ENCODE measurements around the gene KRTAP16-1. TPM values are rescaled to one million over a fixed set of nuclear protein-coding genes. Genes with fewer than 3 reads are reported as not detected.

Gene KRTAP16-1
- total and polyA plus RNA-seq, 7 experiments from 2014 or later = 0.19 to 0.49 (median 0.27) TPM; not detected in 3

- ChIA-PET POLR2A (interaction anchor here (0.6 kb wide), 1 partner anchor 32 kb away, joined by 3 read pairs; no protein-coding TSS in a partner anchor), CTCF (interaction anchor here (1.2 kb wide), 1 partner anchor 11 kb away, joined by 3 read pairs; no protein-coding TSS in a partner anchor)
- DNase-seq = no peak
- no peak overlapping the region for H3K27ac ChIP-seq (ENCODE audit: low read depth, low read length)
- Mint-ChIP-seq H3K27me3 (peaks cover 0 to 12% (median 0%) of the 10 kb centered on the region in 5 donors), H3K9me3 (peaks cover 0 to 10% (median 0%) of the 10 kb centered on the region in 11 donors), H3K27ac (peak overlapping the region in 8 of 9 donors; percentile 87 to 100 (median 98)), H3K4me1 (peaks cover 28 to 70% (median 61%) of the 10 kb centered on the region in 7 donors), H3K4me3 (peak overlapping the region in 5 of 10 donors; percentile 27 to 89 (median 61)), H3K36me3 (peaks cover 0 to 10% (median 4%) of the 10 kb centered on the region in 5 donors)
- no peaks in the 10 kb centered on the region for H3K9me3 ChIP-seq (ENCODE audit: control insufficient read depth in 2 of 3, low read length in 3 of 3)
- H3K36me3 ChIP-seq (ENCODE audit: control insufficient read depth in 2 of 3, insufficient read depth in 3 of 3, low read length in 3 of 3) = no peaks in the 10 kb centered on the region
- ATAC-seq = no peak
- no peak overlapping the region for H3K4me3 ChIP-seq (ENCODE audit: low read length)
- H3K27me3 ChIP-seq (ENCODE audit: control insufficient read depth in 2 of 2, insufficient read depth in 2 of 2, low read length in 2 of 2) = no peaks in the 10 kb centered on the region
- peaks cover 41 to 49% of the 10 kb centered on the region in 2 donors for H3K4me1 ChIP-seq (ENCODE audit: control insufficient read depth in 2 of 2, insufficient read depth in 2 of 2, low read length in 2 of 2)
- intact Hi-C loops (cut with micrococcal nuclease) = no loop called here
Observed at GRCh38 chr17:41311111-41311510, 2.0 kb upstream of the KRTAP16-1 start.

- DNase-seq = peak in 8 of 9 donors; percentile 56 to 94 (median 92)
- no peaks in the 10 kb centered on the region for H3K27me3 ChIP-seq (ENCODE audit: control insufficient read depth in 2 of 2, insufficient read depth in 2 of 2, low read length in 2 of 2)
- H3K9me3 ChIP-seq (ENCODE audit: control insufficient read depth in 2 of 3, low read length in 3 of 3) = no peaks in the 10 kb centered on the region
- POLR2A ChIA-PET = interaction anchor here (0.6 to 3.2 kb wide), 18 partner anchors 8 to 757 kb away, joined by 3 to 36 read pairs (median 4); partner anchors contain the start of gene KRTAP4-12
- H3K9me3 Mint-ChIP-seq = peaks cover 0 to 10% (median 0%) of the 10 kb centered on the region in 11 donors
- ATAC-seq = peak; percentile 91
- CTCF ChIA-PET = interaction anchor here (0.7 to 3.0 kb wide), 12 partner anchors 14 to 769 kb away, joined by 3 to 39 read pairs (median 4); no protein-coding TSS in a partner anchor
- intact Hi-C loops (cut with micrococcal nuclease) = loop anchor here in 1 of 2 donors (1.0 to 5.0 kb wide), 4 partner anchors 14 to 188 kb away; no protein-coding TSS in a partner anchor
- H3K4me1 ChIP-seq (ENCODE audit: control insufficient read depth in 2 of 2, insufficient read depth in 2 of 2, low read length in 2 of 2) = peaks cover 41 to 49% of the 10 kb centered on the region in 2 donors
- peak overlapping the region; percentile 65 to 89 (median 78) for H3K4me3 Mint-ChIP-seq
- peaks cover 0 to 14% (median 9%) of the 10 kb centered on the region in 5 donors for H3K36me3 Mint-ChIP-seq
- peaks cover 0 to 8% (median 0%) of the 10 kb centered on the region in 5 donors for H3K27me3 Mint-ChIP-seq
- H3K27ac ChIP-seq (ENCODE audit: low read depth, low read length) = peak overlapping the region; percentile 75
- peak overlapping the region; percentile 82 to 100 (median 98) for H3K27ac Mint-ChIP-seq
- peaks cover 28 to 80% (median 70%) of the 10 kb centered on the region in 7 donors for H3K4me1 Mint-ChIP-seq
- H3K36me3 ChIP-seq (ENCODE audit: control insufficient read depth in 2 of 3, insufficient read depth in 3 of 3, low read length in 3 of 3) = no peaks in the 10 kb centered on the region
- peak overlapping the region; percentile 24 for H3K4me3 ChIP-seq (ENCODE audit: low read length)
Observed at GRCh38 chr17:41308251-41308917, 725 bp downstream of the KRTAP16-1 start.

GRCh38 chr17:41307647-41308046 is 1.5 kb downstream of the KRTAP16-1 start:
- H3K36me3 ChIP-seq (ENCODE audit: control insufficient read depth in 2 of 3, insufficient read depth in 3 of 3, low read length in 3 of 3) = no peaks in the 10 kb centered on the region
- POLR2A ChIA-PET = interaction anchor here (0.5 to 3.2 kb wide), 11 partner anchors 8 to 756 kb away, joined by 3 to 36 read pairs (median 3); partner anchors contain the start of genes EIF1 and SMARCE1
- Mint-ChIP-seq H3K27ac (peak overlapping the region; percentile 82 to 100 (median 98)), H3K36me3 (peaks cover 0 to 14% (median 9%) of the 10 kb centered on the region in 5 donors), H3K4me3 (peak overlapping the region; percentile 65 to 89 (median 78)), H3K27me3 (peaks cover 0 to 8% (median 0%) of the 10 kb centered on the region in 5 donors), H3K9me3 (peaks cover 0 to 10% (median 0%) of the 10 kb centered on the region in 11 donors), H3K4me1 (peaks cover 28 to 78% (median 70%) of the 10 kb centered on the region in 7 donors)
- ATAC-seq (no peak), DNase-seq (no peak)
- peak overlapping the region; percentile 13 for H3K4me3 ChIP-seq (ENCODE audit: low read length)
- intact Hi-C loops (cut with micrococcal nuclease) = loop anchor here in 1 of 2 donors (1.0 to 5.0 kb wide), 4 partner anchors 15 to 187 kb away; no protein-coding TSS in a partner anchor
- H3K27ac ChIP-seq (ENCODE audit: low read depth, low read length) = peak overlapping the region; percentile 75
- H3K9me3 ChIP-seq (ENCODE audit: control insufficient read depth in 2 of 3, low read length in 3 of 3) = no peaks in the 10 kb centered on the region
- CTCF ChIA-PET = interaction anchor here (1.6 to 3.0 kb wide), 5 partner anchors 14 to 400 kb away, joined by 4 to 39 read pairs (median 7); no protein-coding TSS in a partner anchor
- peaks cover 41 to 49% of the 10 kb centered on the region in 2 donors for H3K4me1 ChIP-seq (ENCODE audit: control insufficient read depth in 2 of 2, insufficient read depth in 2 of 2, low read length in 2 of 2)
- H3K27me3 ChIP-seq (ENCODE audit: control insufficient read depth in 2 of 2, insufficient read depth in 2 of 2, low read length in 2 of 2) = no peaks in the 10 kb centered on the region

- Mint-ChIP-seq H3K9me3 (peaks cover 0 to 22% (median 7%) of the 10 kb centered on the region in 11 donors), H3K27ac (peak overlapping the region in 3 of 9 donors; percentile 36 to 53 (median 46)), H3K4me3 (no peak overlapping the region), H3K4me1 (peaks cover 15 to 55% (median 47%) of the 10 kb centered on the region in 7 donors), H3K27me3 (peaks cover 0 to 2% (median 0%) of the 10 kb centered on the region in 5 donors), H3K36me3 (peaks cover 0 to 14% (median 10%) of the 10 kb centered on the region in 5 donors)
- Histone ChIP-seq H3K4me1 (ENCODE audit: control insufficient read depth in 2 of 2, insufficient read depth in 2 of 2, low read length in 2 of 2) (peaks cover 23 to 26% of the 10 kb centered on the region in 2 donors), H3K36me3 (ENCODE audit: control insufficient read depth in 2 of 3, insufficient read depth in 3 of 3, low read length in 3 of 3) (no peaks in the 10 kb centered on the region), H3K4me3 (ENCODE audit: low read length) (no peak overlapping the region), H3K27ac (ENCODE audit: low read depth, low read length) (no peak overlapping the region), H3K9me3 (ENCODE audit: control insufficient read depth in 2 of 3, low read length in 3 of 3) (no peaks in the 10 kb centered on the region), H3K27me3 (ENCODE audit: control insufficient read depth in 2 of 2, insufficient read depth in 2 of 2, low read length in 2 of 2) (no peaks in the 10 kb centered on the region)
- ChIA-PET POLR2A (no interaction called here), CTCF (no interaction called here)
- intact Hi-C loops (cut with micrococcal nuclease) = no loop called here
- no peak for DNase-seq
- no peak for ATAC-seq
Observed at GRCh38 chr17:41304091-41304490, 5.0 kb downstream of the KRTAP16-1 start.

- peak overlapping the region in 1 of 9 donors; percentile 7 for H3K27ac Mint-ChIP-seq
- ChIA-PET CTCF (no interaction called here), POLR2A (no interaction called here)
- peaks cover 4 to 44% (median 36%) of the 10 kb centered on the region in 7 donors for H3K4me1 Mint-ChIP-seq
- H3K36me3 Mint-ChIP-seq = peaks cover 0 to 14% (median 10%) of the 10 kb centered on the region in 5 donors
- intact Hi-C loops (cut with micrococcal nuclease) = no loop called here
- no peaks in the 10 kb centered on the region for H3K9me3 ChIP-seq (ENCODE audit: control insufficient read depth in 2 of 3, low read length in 3 of 3)
- H3K36me3 ChIP-seq (ENCODE audit: control insufficient read depth in 2 of 3, insufficient read depth in 3 of 3, low read length in 3 of 3) = no peaks in the 10 kb centered on the region
- no peaks in the 10 kb centered on the region for H3K27me3 ChIP-seq (ENCODE audit: control insufficient read depth in 2 of 2, insufficient read depth in 2 of 2, low read length in 2 of 2)
- DNase-seq = no peak
- no peak overlapping the region for H3K4me3 Mint-ChIP-seq
- H3K27ac ChIP-seq (ENCODE audit: low read depth, low read length) = no peak overlapping the region
- ATAC-seq = no peak
- no peak overlapping the region for H3K4me3 ChIP-seq (ENCODE audit: low read length)
- peaks cover 13 to 15% of the 10 kb centered on the region in 2 donors for H3K4me1 ChIP-seq (ENCODE audit: control insufficient read depth in 2 of 2, insufficient read depth in 2 of 2, low read length in 2 of 2)
- peaks cover 0 to 2% (median 0%) of the 10 kb centered on the region in 5 donors for H3K27me3 Mint-ChIP-seq
- peaks cover 0 to 22% (median 7%) of the 10 kb centered on the region in 11 donors for H3K9me3 Mint-ChIP-seq
Observed at GRCh38 chr17:41302981-41303380, 6.1 kb downstream of the KRTAP16-1 start.

Measured in naive thymus-derived CD4-positive, alpha-beta T cell (primary cell).